GM18861 (cell line): ENCODE data around the gene GABRA6.

Source experiments
- ATAC-seq: cut with Tn5 transposase; IDR thresholded peaks from one replicate; pipeline ENCODE4 v1.9.1; 2021; ENCODE audit not compliant: unreplicated experiment

Gene GABRA6

GRCh38 chr5:161751265-161751664 lies 65.7 kb downstream of the GABRA6 start:
- no peak for ATAC-seq
